Measurements from ENCODE around the gene ARRB1.
"Not testable (repeated sequence)": the region's sequence is repeated elsewhere in the genome, so short reads cannot be mapped to it uniquely, and the experiment has no call there.

ARRB1 gene

GRCh38 chr11:75274716-75275115 is 76.7 kb downstream of the ARRB1 start:
- not testable (repeated sequence) for DNase-seq (ENCODE audit: low read depth)

- DNase-seq (ENCODE audit: low read depth) = no peak
These were observed 77.8 kb downstream of the ARRB1 start for GRCh38 chr11:75273411-75274391.

GRCh38 chr11:75272821-75273301 is 78.6 kb downstream of the ARRB1 start:
- DNase-seq (ENCODE audit: low read depth) = no peak

GRCh38 chr11:75272391-75272790 is 79.1 kb downstream of the ARRB1 start:
- no peak for DNase-seq (ENCODE audit: low read depth)

GRCh38 chr11:75271730-75272129 is 79.7 kb downstream of the ARRB1 start:
- no peak for DNase-seq (ENCODE audit: low read depth)

- no peak for DNase-seq (ENCODE audit: low read depth)
These were observed 80.5 kb downstream of the ARRB1 start for GRCh38 chr11:75270896-75271418.

GRCh38 chr11:75269896-75270295 is 81.6 kb downstream of the ARRB1 start:
- DNase-seq (ENCODE audit: low read depth) = no peak

GRCh38 chr11:75269367-75269660 is 82.1 kb downstream of the ARRB1 start:
- no peak for DNase-seq (ENCODE audit: low read depth)

GRCh38 chr11:75268626-75269366 is 82.7 kb downstream of the ARRB1 start:
- no peak for DNase-seq (ENCODE audit: low read depth)

GRCh38 chr11:75267171-75267970 is 84.1 kb downstream of the ARRB1 start:
- no peak for DNase-seq (ENCODE audit: low read depth)

GRCh38 chr11:75265851-75266531 is 85.5 kb downstream of the ARRB1 start:
- DNase-seq (ENCODE audit: low read depth) = no peak

- DNase-seq (ENCODE audit: low read depth) = no peak
These were observed 86.5 kb downstream of the ARRB1 start for GRCh38 chr11:75264971-75265370.

GRCh38 chr11:75264356-75264755 is 87.1 kb downstream of the ARRB1 start:
- no peak for DNase-seq (ENCODE audit: low read depth)

GRCh38 chr11:75263944-75264349 is 87.5 kb downstream of the ARRB1 start:
- DNase-seq (ENCODE audit: low read depth) = no peak

GRCh38 chr11:75262961-75263852 is 88.3 kb downstream of the ARRB1 start:
- DNase-seq (ENCODE audit: low read depth) = no peak

- DNase-seq (ENCODE audit: low read depth) = no peak
These were observed 89.0 kb downstream of the ARRB1 start for GRCh38 chr11:75262436-75262835.

GRCh38 chr11:75261902-75262361 is 89.5 kb downstream of the ARRB1 start:
- no peak for DNase-seq (ENCODE audit: low read depth)

GRCh38 chr11:75260396-75261170 is 90.9 kb downstream of the ARRB1 start:
- DNase-seq (ENCODE audit: low read depth) = no peak

GRCh38 chr11:75254326-75254725 is 97.1 kb downstream of the ARRB1 start:
- no peak for DNase-seq (ENCODE audit: low read depth)
